ENCODE results near the gene NOP9. TPM values are rescaled to one million over a fixed set of nuclear protein-coding genes. Genes with fewer than 3 reads are reported as not detected.

NOP9 gene
- total RNA-seq, 1 experiment from 2014 or later = 25.3 TPM

DNA sequence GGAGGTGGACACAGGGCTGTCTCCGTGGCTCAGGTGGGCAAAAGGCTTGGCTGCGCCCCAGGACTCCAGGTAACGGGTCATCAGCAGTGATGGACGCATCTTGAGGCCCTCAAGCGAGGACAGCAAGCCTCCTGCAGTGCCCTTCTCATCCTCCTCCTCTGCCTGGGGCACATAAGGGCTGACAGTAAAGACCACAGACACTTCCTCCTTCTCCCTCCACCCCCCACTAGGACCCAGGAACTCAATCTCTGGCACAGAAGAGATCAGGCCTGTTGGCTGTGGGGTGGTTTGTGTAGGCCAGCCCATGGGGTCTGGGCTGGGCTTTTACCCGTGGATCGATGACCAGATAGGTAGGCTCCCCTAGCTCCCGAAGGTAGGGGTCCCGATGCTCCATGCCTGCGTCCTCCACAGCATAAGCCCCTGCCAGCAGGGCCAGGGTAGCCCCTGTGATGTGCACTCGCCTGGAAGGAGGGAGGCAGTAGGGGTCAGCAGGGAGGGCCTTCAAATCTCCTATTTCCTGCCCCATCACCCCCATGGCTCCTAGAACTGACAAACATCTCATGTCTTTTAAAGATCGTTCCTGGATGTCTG is 29.5 kb downstream of the NOP9 start:
- Histone ChIP-seq H3K27me3 (ENCODE audit: control insufficient read depth, insufficient read depth, low read length) (no peaks in the 10 kb centered on the region), H3K4me3 (ENCODE audit: low read depth in 2 of 2, low read length in 2 of 2) (no peak overlapping the region), H3K27ac (ENCODE audit: low read length) (no peak overlapping the region), H3K4me1 (ENCODE audit: control insufficient read depth, insufficient read depth, low read length) (peaks cover 3% of the 10 kb centered on the region; the same call in 1 of the 2 replicates), H3K9me3 (ENCODE audit: control insufficient read depth, insufficient read depth, low read depth, low read length) (no peaks in the 10 kb centered on the region), H3K36me3 (ENCODE audit: control insufficient read depth, insufficient read depth, low read length) (no peaks in the 10 kb centered on the region)
- DNase-seq (ENCODE audit: low read depth, low spot score) = no peak
- intact Hi-C loops (cut with micrococcal nuclease; ENCODE audit: unreplicated experiment) (no loop called here), in situ Hi-C loops (cut with HindIII; ENCODE audit: low pct_unique_long_range_greater_than_20kb, low sequenced_read_pairs) (no loop called here)
- no TSS peak for BruUV-seq (replicated peaks)
- ChIA-PET CTCF (no interaction called here), POLR2A (no interaction called here)
- ATAC-seq = no peak
- no peak for TF ChIP-seq SIN3A (IDR thresholded peaks at IDR 0.05; ENCODE audit: borderline replicate concordance, insufficient read depth, low read depth, low read length)
- TF ChIP-seq, protein P1, sequence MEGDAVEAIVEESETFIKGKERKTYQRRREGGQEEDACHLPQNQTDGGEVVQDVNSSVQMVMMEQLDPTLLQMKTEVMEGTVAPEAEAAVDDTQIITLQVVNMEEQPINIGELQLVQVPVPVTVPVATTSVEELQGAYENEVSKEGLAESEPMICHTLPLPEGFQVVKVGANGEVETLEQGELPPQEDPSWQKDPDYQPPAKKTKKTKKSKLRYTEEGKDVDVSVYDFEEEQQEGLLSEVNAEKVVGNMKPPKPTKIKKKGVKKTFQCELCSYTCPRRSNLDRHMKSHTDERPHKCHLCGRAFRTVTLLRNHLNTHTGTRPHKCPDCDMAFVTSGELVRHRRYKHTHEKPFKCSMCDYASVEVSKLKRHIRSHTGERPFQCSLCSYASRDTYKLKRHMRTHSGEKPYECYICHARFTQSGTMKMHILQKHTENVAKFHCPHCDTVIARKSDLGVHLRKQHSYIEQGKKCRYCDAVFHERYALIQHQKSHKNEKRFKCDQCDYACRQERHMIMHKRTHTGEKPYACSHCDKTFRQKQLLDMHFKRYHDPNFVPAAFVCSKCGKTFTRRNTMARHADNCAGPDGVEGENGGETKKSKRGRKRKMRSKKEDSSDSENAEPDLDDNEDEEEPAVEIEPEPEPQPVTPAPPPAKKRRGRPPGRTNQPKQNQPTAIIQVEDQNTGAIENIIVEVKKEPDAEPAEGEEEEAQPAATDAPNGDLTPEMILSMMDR (IDR thresholded peaks at IDR 0.05) = no peak
- no peak for TF ChIP-seq POLR2AphosphoS5 (IDR thresholded peaks at IDR 0.05; ENCODE audit: low read depth, low read length)

DNA sequence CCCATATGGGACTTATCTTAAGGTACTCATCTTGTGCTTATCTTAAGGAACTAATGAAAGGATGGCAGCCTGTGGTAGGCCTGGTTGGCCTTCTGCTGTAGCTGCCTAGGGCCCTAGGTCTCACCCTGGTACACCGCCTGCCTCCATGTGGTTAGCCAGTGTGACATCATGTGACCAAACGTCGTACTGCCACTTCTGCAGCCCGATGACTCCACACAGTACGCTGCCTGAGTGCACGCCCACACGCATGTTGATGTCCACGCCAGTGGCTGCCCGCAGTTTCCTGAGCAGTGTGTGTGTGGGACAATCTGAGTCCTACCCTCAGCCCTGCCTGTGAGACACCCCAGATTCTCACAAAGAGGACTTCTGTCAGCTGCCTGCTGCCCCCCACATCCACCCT is 30.1 kb downstream of the NOP9 start:
- in situ Hi-C loops (cut with HindIII; ENCODE audit: low pct_unique_long_range_greater_than_20kb, low sequenced_read_pairs) (loop anchor here (10.0 kb wide), 1 partner anchor 105 kb away; no protein-coding TSS in a partner anchor), intact Hi-C loops (cut with micrococcal nuclease; ENCODE audit: unreplicated experiment) (no loop called here)
- ATAC-seq = no peak
- Histone ChIP-seq H3K36me3 (ENCODE audit: control insufficient read depth, insufficient read depth, low read length) (no peaks in the 10 kb centered on the region), H3K27ac (ENCODE audit: low read length) (no peak overlapping the region), H3K9me3 (ENCODE audit: control insufficient read depth, insufficient read depth, low read depth, low read length) (no peaks in the 10 kb centered on the region), H3K4me1 (ENCODE audit: control insufficient read depth, insufficient read depth, low read length) (peaks cover 3% of the 10 kb centered on the region; the same call in 1 of the 2 replicates), H3K4me3 (ENCODE audit: low read depth in 2 of 2, low read length in 2 of 2) (no peak overlapping the region), H3K27me3 (ENCODE audit: control insufficient read depth, insufficient read depth, low read length) (no peaks in the 10 kb centered on the region)
- TF ChIP-seq, protein P2, sequence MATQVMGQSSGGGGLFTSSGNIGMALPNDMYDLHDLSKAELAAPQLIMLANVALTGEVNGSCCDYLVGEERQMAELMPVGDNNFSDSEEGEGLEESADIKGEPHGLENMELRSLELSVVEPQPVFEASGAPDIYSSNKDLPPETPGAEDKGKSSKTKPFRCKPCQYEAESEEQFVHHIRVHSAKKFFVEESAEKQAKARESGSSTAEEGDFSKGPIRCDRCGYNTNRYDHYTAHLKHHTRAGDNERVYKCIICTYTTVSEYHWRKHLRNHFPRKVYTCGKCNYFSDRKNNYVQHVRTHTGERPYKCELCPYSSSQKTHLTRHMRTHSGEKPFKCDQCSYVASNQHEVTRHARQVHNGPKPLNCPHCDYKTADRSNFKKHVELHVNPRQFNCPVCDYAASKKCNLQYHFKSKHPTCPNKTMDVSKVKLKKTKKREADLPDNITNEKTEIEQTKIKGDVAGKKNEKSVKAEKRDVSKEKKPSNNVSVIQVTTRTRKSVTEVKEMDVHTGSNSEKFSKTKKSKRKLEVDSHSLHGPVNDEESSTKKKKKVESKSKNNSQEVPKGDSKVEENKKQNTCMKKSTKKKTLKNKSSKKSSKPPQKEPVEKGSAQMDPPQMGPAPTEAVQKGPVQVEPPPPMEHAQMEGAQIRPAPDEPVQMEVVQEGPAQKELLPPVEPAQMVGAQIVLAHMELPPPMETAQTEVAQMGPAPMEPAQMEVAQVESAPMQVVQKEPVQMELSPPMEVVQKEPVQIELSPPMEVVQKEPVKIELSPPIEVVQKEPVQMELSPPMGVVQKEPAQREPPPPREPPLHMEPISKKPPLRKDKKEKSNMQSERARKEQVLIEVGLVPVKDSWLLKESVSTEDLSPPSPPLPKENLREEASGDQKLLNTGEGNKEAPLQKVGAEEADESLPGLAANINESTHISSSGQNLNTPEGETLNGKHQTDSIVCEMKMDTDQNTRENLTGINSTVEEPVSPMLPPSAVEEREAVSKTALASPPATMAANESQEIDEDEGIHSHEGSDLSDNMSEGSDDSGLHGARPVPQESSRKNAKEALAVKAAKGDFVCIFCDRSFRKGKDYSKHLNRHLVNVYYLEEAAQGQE (IDR thresholded peaks at IDR 0.05; ENCODE audit: insufficient read depth in 1 of 2, low read depth in 2 of 2, low read length in 1 of 2) = no peak
- TF ChIP-seq, protein P1 (IDR thresholded peaks at IDR 0.05) = no peak
- TF ChIP-seq TCF7L2 (IDR thresholded peaks at IDR 0.05; ENCODE audit: low read depth, low read length) (no peak), POLR2AphosphoS5 (IDR thresholded peaks at IDR 0.05; ENCODE audit: low read depth, low read length) (no peak), SIN3A (IDR thresholded peaks at IDR 0.05; ENCODE audit: borderline replicate concordance, insufficient read depth, low read depth, low read length) (no peak)
- POLR2A ChIA-PET = no interaction called here
- no TSS peak for BruUV-seq (replicated peaks)
- CTCF ChIA-PET = no interaction called here
- DNase-seq (ENCODE audit: low read depth, low spot score) = no peak
